Parathyroid adenoma (tissue), 2 donors: ENCODE results near the gene VAPA.

Source experiments
- H2AFZ ChIP-seq: fragments of 300-600 bp; sonication (generic); one replicate; pipeline ENCODE4 v1.7.0; 2017; ENCODE audit warnings: antibody characterized with exemption, mild to moderate bottlenecking
- H3K27ac ChIP-seq: fragments of 300-600 bp; sonication (generic); one replicate; pipeline ENCODE4 v1.7.0; 2017
- H3K27me3 ChIP-seq: fragments of 300-600 bp; sonication (generic); one replicate; pipeline ENCODE4 v1.7.0; 2017; ENCODE audit warnings: low read length; ENCODE audit not compliant: control insufficient read depth, insufficient read depth
- H3K36me3 ChIP-seq: fragments of 300-600 bp; sonication (generic); one replicate; pipeline ENCODE4 v1.7.0; 2017; ENCODE audit warnings: low read length; ENCODE audit not compliant: control insufficient read depth, insufficient read depth
- H3K4me1 ChIP-seq: fragments of 300-600 bp; sonication (generic); one replicate; pipeline ENCODE4 v1.7.0; 2017; ENCODE audit warnings: control low read depth
- H3K4me2 ChIP-seq: fragments of 300-600 bp; sonication (generic); one replicate; pipeline ENCODE4 v1.7.0; 2017; ENCODE audit warnings: low read length
- H3K4me3 ChIP-seq: fragments of 300-600 bp; sonication (generic); one replicate; pipeline ENCODE4 v1.7.0; 2017; ENCODE audit warnings: low read depth, low read length
- H3K79me2 ChIP-seq: fragments of 300-600 bp; sonication (generic); one replicate; pipeline ENCODE4 v1.7.0; 2017; ENCODE audit warnings: control low read depth
- H3K9ac ChIP-seq: fragments of 300-600 bp; sonication (generic); one replicate; pipeline ENCODE4 v1.7.0; 2017; ENCODE audit warnings: mild to moderate bottlenecking
- H3K9me3 ChIP-seq: fragments of 300-600 bp; sonication (generic); one replicate; pipeline ENCODE4 v1.7.0; 2017; ENCODE audit warnings: low read length; ENCODE audit not compliant: control insufficient read depth
- TF ChIP-seq, protein P1 (sequence below): fragments of 300-600 bp; sonication (generic); IDR thresholded peaks from one replicate; pipeline ENCODE4 v1.7.0; 2017; ENCODE audit warnings: antibody characterized with exemption, mild to moderate bottlenecking
- donor health status: primary hyperparathyroidism.

VAPA gene

DNA sequence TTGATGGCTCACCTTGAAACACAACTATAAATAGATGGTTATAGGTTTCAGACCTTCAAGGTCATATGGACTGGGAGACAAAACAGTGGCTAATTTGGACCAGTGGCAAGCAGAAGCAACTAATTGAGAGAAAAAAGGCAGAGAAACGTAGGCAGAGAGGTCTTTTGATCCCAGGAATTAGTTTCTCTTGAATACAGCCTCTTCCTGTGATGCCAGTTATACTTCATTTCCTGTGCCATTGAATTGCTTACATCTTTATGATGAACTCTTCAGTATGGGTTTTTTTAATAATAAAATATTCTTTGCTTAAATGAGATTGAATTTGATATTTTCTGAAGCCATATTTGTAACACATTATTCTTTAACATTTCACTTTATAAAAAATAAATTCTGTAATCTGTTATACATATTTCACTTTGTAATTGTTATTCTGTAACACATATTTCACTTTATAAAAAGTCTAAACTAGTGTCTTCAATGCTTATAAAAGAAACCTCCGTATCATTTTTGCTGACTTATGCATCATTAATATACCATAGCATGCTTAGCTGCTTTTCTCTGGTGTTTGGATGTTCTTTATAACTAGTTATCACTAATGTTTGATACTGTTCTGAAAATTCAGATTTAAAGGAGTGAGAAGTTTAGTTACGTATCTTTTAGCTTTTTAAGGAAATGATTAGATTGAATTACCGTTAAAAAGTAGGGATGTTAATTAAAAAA lies 8.9 kb downstream of the VAPA start:
- H3K27ac ChIP-seq: no peak overlapping the region
- no peak overlapping the region for H3K9ac ChIP-seq
- TF ChIP-seq, protein P1, sequence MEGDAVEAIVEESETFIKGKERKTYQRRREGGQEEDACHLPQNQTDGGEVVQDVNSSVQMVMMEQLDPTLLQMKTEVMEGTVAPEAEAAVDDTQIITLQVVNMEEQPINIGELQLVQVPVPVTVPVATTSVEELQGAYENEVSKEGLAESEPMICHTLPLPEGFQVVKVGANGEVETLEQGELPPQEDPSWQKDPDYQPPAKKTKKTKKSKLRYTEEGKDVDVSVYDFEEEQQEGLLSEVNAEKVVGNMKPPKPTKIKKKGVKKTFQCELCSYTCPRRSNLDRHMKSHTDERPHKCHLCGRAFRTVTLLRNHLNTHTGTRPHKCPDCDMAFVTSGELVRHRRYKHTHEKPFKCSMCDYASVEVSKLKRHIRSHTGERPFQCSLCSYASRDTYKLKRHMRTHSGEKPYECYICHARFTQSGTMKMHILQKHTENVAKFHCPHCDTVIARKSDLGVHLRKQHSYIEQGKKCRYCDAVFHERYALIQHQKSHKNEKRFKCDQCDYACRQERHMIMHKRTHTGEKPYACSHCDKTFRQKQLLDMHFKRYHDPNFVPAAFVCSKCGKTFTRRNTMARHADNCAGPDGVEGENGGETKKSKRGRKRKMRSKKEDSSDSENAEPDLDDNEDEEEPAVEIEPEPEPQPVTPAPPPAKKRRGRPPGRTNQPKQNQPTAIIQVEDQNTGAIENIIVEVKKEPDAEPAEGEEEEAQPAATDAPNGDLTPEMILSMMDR: no peak
- no peak overlapping the region for H3K4me3 ChIP-seq
- H2AFZ ChIP-seq: no peak overlapping the region
- no peaks in the 10 kb centered on the region for H3K27me3 ChIP-seq
- no peaks in the 10 kb centered on the region for H3K36me3 ChIP-seq
- H3K9me3 ChIP-seq: no peaks in the 10 kb centered on the region
- H3K4me1 ChIP-seq: peaks cover 26% of the 10 kb centered on the region
- no peak overlapping the region for H3K4me2 ChIP-seq
- peaks cover 47% of the 10 kb centered on the region for H3K79me2 ChIP-seq

DNA sequence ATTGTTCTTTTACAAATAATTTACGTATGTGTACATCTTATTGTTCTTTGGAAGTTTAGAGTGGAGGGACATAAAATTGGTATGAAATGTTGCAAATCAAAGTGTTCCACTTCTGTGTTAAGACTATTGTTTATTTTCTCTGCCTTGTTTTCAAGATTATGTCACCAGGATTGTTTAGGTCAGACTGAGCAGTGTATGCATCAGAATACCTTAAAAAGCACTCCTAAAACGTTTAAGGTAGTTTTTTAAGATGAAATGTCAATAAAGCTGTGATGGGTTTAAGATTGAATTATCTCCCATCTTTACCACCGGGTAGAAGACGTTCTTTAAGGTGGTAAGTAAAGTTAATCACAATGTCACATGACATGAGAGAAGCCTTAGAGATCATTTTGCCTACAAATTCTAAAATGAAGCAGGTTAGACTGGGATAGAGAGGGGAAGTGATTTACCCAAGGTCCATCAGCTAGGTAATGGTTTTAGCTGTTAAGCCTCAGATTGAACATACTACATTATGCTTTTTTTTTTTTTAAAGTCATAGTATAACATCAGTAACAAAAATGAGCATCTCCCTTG lies 10.6 kb downstream of the VAPA start:
- Histone ChIP-seq H3K4me1 (peaks cover 18% of the 10 kb centered on the region), H3K27me3 (no peaks in the 10 kb centered on the region), H3K79me2 (peaks cover 41% of the 10 kb centered on the region), H3K4me2 (no peak overlapping the region), H2AFZ (no peak overlapping the region), H3K9me3 (no peaks in the 10 kb centered on the region), H3K36me3 (no peaks in the 10 kb centered on the region), H3K4me3 (no peak overlapping the region), H3K27ac (no peak overlapping the region), H3K9ac (no peak overlapping the region)
- TF ChIP-seq, protein P1: no peak

DNA sequence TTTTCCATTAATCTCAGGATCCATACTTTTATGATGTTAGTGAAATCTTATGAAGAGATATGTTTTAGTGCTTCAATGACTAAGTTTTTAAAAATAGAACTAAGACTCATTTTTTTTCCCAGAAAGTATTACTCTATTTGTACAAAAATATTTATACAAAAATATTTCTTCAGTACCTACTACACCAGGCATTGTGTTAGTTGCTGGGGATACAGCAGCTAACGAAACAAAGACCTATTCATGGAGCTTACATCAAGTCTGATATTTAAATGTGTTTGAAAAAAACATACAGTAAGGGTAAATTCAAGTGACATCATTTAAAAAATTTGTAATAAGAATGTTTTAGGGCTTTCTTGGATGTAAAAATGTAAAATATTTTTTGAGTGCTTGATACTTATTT lies 11.6 kb downstream of the VAPA start:
- Histone ChIP-seq H3K4me3 (no peak overlapping the region), H3K9ac (no peak overlapping the region), H3K9me3 (no peaks in the 10 kb centered on the region), H3K4me2 (no peak overlapping the region), H3K79me2 (peaks cover 34% of the 10 kb centered on the region), H3K4me1 (peaks cover 14% of the 10 kb centered on the region), H3K27ac (no peak overlapping the region), H2AFZ (no peak overlapping the region), H3K27me3 (no peaks in the 10 kb centered on the region), H3K36me3 (no peaks in the 10 kb centered on the region)
- TF ChIP-seq, protein P1: no peak

DNA sequence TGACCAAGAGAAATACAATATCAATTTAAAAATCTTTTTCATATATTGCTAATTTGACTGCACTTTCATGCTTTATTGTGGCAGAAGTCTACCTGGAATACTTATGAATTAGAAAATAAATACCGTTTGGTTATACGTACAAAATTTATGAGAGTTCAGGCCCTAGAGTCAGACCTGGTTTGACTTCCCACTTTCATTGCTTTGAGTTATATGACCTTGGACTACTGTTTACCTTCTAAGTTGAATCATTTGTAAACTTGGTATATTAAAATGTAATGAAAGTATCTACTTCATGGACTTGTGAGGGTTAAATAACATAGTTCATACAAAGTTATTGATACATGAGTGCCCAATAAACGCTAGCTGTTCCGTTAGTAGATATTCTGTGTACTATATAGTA lies 12.0 kb downstream of the VAPA start:
- no peaks in the 10 kb centered on the region for H3K27me3 ChIP-seq
- no peak overlapping the region for H3K4me2 ChIP-seq
- peaks cover 14% of the 10 kb centered on the region for H3K4me1 ChIP-seq
- no peak overlapping the region for H3K9ac ChIP-seq
- no peak overlapping the region for H3K4me3 ChIP-seq
- H3K9me3 ChIP-seq: no peaks in the 10 kb centered on the region
- TF ChIP-seq, protein P1: no peak
- H2AFZ ChIP-seq: no peak overlapping the region
- H3K79me2 ChIP-seq: peaks cover 30% of the 10 kb centered on the region
- no peak overlapping the region for H3K27ac ChIP-seq
- no peaks in the 10 kb centered on the region for H3K36me3 ChIP-seq
